HG03175 (cell line): Measurements from ENCODE around the gene CST7.
"Not testable (repeated sequence)": the region's sequence is repeated elsewhere in the genome, so short reads cannot be mapped to it uniquely, and the experiment has no call there.

ENCODE experiments used
- ATAC-seq: cut with Tn5 transposase; IDR thresholded peaks from one replicate; pipeline ENCODE4 v1.9.1; 2021; ENCODE audit warnings: mild to moderate bottlenecking, moderate library complexity; ENCODE audit not compliant: unreplicated experiment

The CST7 gene

DNA sequence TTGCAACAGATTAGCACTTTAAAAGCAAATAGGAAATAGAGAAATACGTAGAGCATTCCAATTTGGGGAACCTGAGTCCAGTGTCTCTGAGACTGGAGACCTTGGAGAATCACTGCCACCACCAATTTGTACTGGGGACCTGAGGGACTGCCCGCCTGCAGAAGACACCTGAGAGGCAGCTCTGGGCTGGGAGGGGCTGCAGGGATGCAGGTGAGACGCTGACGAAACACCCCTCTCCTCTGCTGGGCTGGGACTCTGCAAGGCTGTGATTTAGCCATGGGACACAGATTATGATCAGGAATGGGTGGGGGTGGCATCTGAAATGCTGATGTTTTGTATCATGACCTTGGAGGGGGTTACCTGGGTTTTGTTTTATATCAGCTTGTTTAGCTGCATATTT, 50.5 kb downstream of the CST7 start:
- no peak for ATAC-seq

DNA sequence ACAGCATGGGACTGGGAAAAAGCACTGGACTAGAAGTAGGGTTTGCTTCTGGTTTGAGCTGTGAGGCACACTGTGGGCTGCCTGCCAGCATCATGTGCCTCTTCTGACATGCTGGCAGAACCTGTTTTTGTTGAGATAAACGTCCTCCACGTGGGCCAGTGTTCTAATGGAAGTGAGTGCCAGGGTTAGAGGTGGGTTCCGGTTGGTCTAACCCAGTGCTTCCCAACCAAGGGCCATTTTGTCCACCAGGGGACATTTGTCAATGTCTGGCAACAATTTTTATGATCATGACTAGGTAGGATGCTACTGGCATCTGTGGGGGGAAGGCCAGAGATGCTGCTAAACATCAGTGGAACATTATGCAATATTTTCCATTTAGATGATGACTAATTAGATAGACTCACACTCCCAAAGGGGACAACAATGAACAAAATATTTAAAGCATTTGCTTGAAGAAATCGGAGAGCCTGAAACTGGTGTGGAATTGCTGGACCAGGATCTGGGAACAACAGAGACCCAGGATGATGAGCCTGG, 51.3 kb downstream of the CST7 start:
- no peak for ATAC-seq

DNA sequence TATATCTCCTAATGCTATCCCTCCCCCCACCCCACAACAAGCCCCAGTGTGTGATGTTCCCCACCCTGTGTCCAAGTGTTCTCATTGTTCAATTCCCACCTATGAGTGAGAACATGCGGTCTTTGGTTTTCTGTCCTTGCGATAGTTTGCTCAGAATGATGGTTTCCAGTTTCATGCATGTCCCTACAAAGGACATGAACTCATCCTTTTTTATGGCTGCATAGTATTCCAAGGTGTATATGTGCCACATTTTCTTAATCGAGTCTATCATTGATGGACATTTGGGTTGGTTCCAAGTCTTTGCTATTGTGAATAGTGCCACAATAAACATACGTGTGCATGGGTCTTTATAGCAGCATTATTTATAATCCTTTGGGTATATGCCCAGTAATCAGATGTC, 52.3 kb downstream of the CST7 start:
- not testable (repeated sequence) for ATAC-seq

DNA sequence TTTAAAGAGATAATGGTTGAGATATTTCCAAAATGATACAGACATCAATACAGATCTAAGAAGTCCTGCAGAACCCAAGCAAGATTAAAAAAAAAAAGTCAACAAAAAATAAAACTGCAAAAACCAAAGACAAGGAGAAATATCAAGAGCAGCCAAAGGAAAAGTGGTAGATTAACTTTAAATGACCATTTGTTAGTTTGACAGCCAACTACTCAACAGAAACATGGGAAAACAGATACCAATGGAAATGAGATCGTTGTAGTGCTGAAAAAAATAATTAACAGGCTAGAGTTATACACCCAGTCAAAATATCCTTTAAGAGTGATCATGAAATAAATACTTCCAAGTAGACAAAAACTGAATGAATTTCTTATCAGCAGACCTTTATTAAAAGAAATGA, 53.9 kb downstream of the CST7 start:
- no peak for ATAC-seq

DNA sequence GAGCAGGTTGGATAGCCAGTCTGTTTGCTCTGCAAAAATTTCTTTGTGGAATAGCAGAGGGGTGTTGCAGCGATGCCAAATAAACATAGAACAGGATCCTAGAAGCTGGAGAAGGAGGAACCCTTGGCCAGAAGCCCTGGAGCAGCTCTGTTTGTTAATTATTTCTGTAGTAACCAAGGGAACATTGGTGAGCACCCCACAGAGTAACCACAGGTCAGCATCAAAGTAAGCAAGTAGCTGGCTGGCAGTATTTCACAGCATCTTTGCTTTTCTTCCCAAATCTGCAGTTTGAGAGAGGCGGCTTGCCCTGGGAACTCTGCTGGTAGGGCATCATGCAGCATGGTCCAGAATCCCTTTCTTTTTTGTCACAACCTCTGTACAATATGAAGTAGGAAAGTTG, 56.2 kb downstream of the CST7 start:
- no peak for ATAC-seq

DNA sequence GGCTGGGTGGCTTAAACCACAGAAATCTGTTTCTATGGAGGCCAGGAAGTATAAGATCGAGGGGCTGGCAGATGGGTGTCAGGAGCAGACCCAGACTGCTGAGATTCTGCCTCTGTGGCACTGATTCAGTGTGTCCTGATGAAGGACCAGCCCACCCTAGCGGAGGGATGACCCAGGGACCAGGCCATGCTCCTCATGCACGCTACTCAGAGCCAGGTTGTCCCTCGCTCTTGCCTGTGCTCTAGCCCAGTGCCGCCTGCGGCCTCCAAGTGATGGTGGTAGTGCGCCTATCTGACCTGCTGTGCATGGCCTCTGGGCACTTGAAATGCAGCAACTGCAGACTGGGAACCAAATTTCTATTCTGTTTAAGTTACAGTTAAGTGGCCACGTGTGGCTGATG, 56.6 kb downstream of the CST7 start:
- ATAC-seq: no peak

DNA sequence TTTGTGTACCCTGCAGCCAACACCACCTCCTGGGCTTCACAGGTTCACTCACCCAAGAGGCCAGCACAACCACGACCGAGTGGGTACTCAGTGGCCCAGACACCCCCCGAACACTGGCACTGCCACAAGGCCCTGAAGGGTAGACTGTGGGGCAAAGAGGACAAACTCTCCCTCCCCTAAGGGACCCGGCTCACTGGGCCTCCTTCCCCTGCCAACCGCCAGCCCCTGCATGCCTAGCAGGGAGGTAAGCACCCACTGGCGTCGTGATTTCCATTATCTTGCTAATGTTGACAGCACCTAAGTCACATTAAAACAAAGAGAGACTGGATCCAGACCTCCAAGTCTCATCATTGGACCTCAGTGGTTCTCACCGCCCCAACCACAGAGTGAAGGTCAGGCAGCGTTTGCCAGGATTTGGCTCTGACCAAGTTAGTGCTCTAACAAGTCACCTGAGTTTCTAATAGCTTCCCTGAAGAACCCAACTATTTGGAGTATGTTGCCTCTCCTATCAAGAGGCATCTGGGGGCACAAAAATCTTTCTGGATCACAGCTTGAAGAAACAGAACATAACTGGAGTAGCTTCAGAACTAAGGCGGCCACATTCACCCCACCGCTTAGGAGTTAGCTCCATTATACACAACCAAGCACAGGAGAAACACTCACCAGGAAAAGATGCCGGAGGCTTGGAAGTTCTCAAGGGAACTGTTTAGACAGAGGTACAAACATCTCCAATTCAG, 57.5 kb downstream of the CST7 start:
- no peak for ATAC-seq

DNA sequence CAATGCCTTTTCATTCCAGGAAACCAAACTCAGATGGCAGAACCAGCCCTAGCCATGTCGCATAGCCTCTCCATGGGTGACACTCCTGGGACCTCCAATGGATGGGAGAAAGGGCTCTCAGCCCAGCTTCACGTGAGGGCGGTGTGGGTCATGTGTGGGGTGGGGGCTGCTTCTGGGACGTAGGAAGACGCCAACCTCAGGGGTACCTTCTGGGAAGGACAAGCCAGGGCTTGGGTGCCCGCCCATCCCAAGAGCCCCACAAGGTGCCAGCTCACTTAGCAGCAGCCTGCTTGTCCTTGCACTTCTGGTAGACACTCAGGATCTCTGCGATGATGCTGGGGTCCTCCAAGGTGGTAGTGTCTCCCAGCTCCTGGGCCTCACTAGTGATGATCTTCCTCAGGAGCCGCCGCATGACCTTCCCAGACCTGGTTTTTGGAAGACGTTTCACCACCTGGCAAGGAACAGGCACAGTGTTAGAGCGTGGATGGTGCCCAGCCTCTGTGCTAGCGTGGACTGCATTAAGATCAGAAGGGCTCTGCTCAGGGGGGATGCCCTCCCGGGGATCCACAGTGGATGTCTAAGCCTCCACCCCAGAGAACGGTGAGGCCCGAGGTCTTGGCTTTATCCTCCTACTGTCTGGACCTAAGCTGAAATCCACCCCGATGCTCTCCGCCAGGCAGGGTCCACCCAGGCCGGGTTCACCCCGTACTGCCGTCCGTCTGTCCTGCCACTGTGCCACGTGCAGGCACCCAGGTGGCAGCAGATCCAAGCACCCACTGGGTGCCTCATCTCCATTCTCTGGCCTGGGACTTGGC, 58.6 kb downstream of the CST7 start:
- no peak for ATAC-seq

DNA sequence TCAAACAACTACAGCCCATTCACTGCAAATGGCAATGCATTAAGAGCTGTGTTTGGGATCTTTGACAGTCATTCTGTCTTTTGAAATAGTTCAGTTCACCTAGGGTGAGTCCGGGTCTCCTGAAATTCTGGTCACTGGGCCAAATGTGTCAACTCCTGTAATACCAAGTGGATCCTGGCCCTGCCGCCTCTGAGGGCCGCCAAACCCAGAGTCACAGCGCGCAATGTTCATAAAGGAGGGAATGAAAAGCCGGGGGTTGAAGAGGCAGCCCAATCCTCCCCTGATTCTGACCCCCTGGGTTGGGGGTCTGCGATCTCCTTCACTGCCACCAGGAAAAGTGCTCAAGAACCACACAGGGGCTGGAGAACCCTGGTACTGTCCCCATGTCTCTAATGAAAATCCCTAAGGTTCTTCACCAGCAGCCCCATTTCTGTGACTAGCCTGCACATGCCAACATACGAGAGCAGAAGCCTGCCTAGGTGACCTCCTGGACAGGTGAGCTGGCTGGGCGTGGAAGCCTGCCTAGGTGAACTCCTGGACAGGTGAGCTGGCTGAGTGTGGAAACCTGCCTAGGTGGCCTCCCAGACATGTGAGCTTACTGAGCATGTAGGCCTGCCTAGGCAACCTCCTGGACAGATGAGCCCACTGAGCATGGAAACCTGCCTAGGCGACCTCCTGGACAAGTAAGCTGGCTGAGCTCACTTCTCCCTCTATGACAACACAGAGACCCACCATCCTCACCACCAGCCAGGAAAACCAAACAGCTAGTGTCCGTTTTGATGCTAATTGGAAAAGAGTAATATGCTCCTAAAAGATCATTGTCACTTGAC, 59.5 kb downstream of the CST7 start:
- ATAC-seq: no peak
